Calu3 (cell line): Measurements from ENCODE around the gene MCUB. TPM values are rescaled to one million over a fixed set of nuclear protein-coding genes. Genes with fewer than 3 reads are reported as not detected.

Experiments used
- BruUV-seq: library from RNA; stranded (reverse); fragments of 400-500 nt; replicated peaks from 2 replicates; lab custom pipeline; 2021; lab: Mats Ljungman, UMichigan
- CTCF ChIA-PET: fragments of 300-600 bp; sonication (Branson Sonifier 250); formaldehyde crosslinking; loops from one replicate; lab custom pipeline; 2022; ENCODE audit warnings: antibody characterized with exemption; lab: Charles Lee
- DNase-seq: peaks from one replicate; pipeline ENCODE4 v3.0.0; 2022
- H3K27ac Mint-ChIP-seq: one replicate; pipeline ENCODE4 v1.8.0; 2022; ENCODE audit warnings: mixed read lengths; ENCODE audit not compliant: unreplicated experiment
- H3K27me3 Mint-ChIP-seq: one replicate; pipeline ENCODE4 v1.8.0; 2022; ENCODE audit warnings: mixed read lengths; ENCODE audit not compliant: unreplicated experiment
- H3K36me3 Mint-ChIP-seq: one replicate; pipeline ENCODE4 v1.8.0; 2022; ENCODE audit warnings: mild to moderate bottlenecking, moderate library complexity, mixed read lengths; ENCODE audit not compliant: insufficient read depth, unreplicated experiment
- H3K4me1 Mint-ChIP-seq: one replicate; pipeline ENCODE4 v1.8.0; 2022; ENCODE audit warnings: mild to moderate bottlenecking, low read depth, mixed read lengths; ENCODE audit not compliant: unreplicated experiment
- H3K4me3 Mint-ChIP-seq: one replicate; pipeline ENCODE4 v1.8.0; 2022; ENCODE audit warnings: mild to moderate bottlenecking, low read depth, moderate library complexity, mixed read lengths; ENCODE audit not compliant: unreplicated experiment
- H3K9me3 Mint-ChIP-seq: one replicate; pipeline ENCODE4 v1.8.0; 2022; ENCODE audit warnings: low read depth, mixed read lengths; ENCODE audit not compliant: unreplicated experiment
- intact Hi-C: fragments of 100-400 bp; cut with micrococcal nuclease; formaldehyde crosslinking; loops from one replicate; pipeline ENCODE4 v1.10.0; 2022; ENCODE audit not compliant: unreplicated experiment
- total RNA-seq: library from RNA; stranded (reverse); gene quantifications from 2 replicates; pipeline ENCODE4 v1.2.3, GENCODE V29; 2022
- TF ChIP-seq, protein P1 (sequence below): fragments of 200-600 bp; IDR thresholded peaks from one replicate; pipeline ENCODE4 v1.8.0; 2022; ENCODE audit warnings: antibody characterized with exemption; ENCODE audit not compliant: unreplicated experiment

Gene MCUB
- total RNA-seq, 1 experiment from 2014 or later: 11.8 TPM

DNA sequence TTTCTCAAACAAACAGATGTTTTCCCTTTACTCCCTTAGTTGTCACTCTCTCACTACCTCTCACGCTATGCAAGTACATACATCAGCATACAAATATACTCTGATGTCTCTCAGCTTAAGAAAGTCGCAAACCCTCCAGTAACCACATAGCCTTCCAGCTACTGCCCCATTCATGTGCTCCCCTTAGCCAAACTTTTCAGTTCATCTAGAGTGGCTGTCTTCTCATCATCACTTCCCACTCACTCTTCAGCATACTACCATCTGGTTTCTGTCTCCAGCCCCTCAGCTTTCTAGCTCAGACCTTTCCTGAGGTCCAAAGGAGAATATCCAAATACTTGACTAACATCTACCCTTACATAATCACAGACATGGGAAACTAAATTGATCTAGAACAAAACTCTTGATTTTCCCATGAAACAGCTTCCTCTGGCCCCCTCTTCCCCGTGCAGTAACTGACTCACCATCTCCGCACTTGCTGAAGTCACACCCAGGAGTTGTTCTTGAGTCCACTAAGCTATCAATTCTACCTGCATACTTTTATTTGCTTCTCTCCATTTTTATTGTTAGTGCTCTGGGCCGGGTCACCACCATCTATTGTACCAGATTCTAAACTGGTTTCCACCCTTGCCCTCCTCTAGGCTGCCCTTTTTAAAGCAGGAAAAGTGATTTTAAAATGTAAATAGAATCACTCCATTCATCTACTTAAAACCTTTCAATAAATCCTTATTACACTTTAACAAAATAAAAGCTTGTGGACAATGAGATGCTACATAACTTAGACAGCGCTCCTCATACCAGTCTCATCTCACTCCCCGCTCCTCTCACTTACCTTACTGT, 86.0 kb downstream of the MCUB start:
- DNase-seq: no peak
- Mint-ChIP-seq H3K27ac (no peak overlapping the region), H3K9me3 (peaks cover 3% of the 10 kb centered on the region), H3K4me3 (no peak overlapping the region), H3K36me3 (no peaks in the 10 kb centered on the region), H3K27me3 (no peaks in the 10 kb centered on the region), H3K4me1 (no peaks in the 10 kb centered on the region)
- CTCF ChIA-PET: no interaction called here
- TF ChIP-seq, protein P1, sequence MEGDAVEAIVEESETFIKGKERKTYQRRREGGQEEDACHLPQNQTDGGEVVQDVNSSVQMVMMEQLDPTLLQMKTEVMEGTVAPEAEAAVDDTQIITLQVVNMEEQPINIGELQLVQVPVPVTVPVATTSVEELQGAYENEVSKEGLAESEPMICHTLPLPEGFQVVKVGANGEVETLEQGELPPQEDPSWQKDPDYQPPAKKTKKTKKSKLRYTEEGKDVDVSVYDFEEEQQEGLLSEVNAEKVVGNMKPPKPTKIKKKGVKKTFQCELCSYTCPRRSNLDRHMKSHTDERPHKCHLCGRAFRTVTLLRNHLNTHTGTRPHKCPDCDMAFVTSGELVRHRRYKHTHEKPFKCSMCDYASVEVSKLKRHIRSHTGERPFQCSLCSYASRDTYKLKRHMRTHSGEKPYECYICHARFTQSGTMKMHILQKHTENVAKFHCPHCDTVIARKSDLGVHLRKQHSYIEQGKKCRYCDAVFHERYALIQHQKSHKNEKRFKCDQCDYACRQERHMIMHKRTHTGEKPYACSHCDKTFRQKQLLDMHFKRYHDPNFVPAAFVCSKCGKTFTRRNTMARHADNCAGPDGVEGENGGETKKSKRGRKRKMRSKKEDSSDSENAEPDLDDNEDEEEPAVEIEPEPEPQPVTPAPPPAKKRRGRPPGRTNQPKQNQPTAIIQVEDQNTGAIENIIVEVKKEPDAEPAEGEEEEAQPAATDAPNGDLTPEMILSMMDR: no peak
- no TSS peak for BruUV-seq
- intact Hi-C loops: no loop called here

GRCh38 chr4:109648266-109648996, 88.4 kb downstream of the MCUB start:
- no peak for DNase-seq
- TF ChIP-seq, protein P1: no peak
- BruUV-seq: no TSS peak
- Mint-ChIP-seq H3K36me3 (no peaks in the 10 kb centered on the region), H3K27me3 (no peaks in the 10 kb centered on the region), H3K27ac (no peak overlapping the region), H3K9me3 (peaks cover 3% of the 10 kb centered on the region), H3K4me3 (no peak overlapping the region), H3K4me1 (no peaks in the 10 kb centered on the region)
- intact Hi-C loops: no loop called here
- CTCF ChIA-PET: interaction anchor here (0.6 kb wide), 1 partner anchor 200 kb away, joined by 5 read pairs; no protein-coding TSS in a partner anchor

DNA sequence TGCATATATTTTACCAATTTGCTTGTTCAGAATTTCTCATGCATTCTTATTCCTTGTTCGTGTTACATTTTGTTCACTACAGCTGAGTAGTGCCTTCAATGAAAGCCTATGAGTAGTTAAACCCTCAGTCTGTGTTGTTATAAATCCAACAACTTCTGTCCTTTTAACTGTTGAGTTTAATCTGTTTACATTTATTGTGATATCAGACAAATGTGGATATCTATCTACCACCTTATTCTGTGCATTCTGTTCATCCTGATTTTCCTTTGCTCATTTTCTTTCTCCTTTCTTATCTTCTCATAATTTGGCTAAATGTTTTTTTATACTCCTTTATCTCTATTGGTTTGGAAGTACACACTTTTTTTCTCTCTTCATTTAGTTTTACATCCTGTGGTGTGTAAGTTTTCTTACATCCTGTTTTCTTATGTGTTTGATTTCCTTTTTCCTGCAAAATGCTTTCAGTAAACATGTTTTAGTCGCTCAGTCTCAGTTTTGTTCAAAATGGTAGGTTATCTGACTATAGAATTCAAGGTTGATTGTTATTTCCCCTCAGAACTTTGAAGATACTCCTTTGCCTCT, 89.0 kb downstream of the MCUB start:
- no peak overlapping the region for H3K4me3 Mint-ChIP-seq
- H3K36me3 Mint-ChIP-seq: no peaks in the 10 kb centered on the region
- no peaks in the 10 kb centered on the region for H3K27me3 Mint-ChIP-seq
- H3K9me3 Mint-ChIP-seq: peaks cover 3% of the 10 kb centered on the region
- no peak for DNase-seq
- intact Hi-C loops: no loop called here
- no peaks in the 10 kb centered on the region for H3K4me1 Mint-ChIP-seq
- CTCF ChIA-PET: no interaction called here
- TF ChIP-seq, protein P1: no peak
- no TSS peak for BruUV-seq
- H3K27ac Mint-ChIP-seq: no peak overlapping the region

DNA sequence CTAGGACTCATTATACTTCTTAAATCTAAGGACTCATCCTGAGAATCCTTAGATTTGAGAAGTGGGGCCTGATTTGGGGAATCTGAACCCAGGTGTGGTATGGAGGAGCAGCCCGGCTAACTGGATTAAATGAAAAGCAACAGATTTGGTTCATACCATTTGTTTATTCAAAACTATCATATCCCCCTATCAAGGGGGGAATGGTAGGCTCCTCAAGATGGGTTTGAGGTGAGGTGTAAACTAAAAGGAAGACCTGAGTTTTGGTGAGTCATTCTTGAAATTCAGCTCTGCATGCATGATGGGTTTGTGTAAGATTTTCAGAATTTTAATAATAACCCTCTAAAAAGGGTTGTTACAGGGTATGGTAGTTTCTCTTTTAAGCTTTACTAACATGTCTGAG, 89.8 kb downstream of the MCUB start:
- no TSS peak for BruUV-seq
- Mint-ChIP-seq H3K27ac (no peak overlapping the region), H3K27me3 (no peaks in the 10 kb centered on the region), H3K9me3 (peaks cover 3% of the 10 kb centered on the region), H3K36me3 (no peaks in the 10 kb centered on the region), H3K4me1 (no peaks in the 10 kb centered on the region), H3K4me3 (no peak overlapping the region)
- CTCF ChIA-PET: no interaction called here
- DNase-seq: no peak
- TF ChIP-seq, protein P1: no peak
- intact Hi-C loops: no loop called here
